ENCODE measurements around the gene CFDP1.

Gene CFDP1

DNA sequence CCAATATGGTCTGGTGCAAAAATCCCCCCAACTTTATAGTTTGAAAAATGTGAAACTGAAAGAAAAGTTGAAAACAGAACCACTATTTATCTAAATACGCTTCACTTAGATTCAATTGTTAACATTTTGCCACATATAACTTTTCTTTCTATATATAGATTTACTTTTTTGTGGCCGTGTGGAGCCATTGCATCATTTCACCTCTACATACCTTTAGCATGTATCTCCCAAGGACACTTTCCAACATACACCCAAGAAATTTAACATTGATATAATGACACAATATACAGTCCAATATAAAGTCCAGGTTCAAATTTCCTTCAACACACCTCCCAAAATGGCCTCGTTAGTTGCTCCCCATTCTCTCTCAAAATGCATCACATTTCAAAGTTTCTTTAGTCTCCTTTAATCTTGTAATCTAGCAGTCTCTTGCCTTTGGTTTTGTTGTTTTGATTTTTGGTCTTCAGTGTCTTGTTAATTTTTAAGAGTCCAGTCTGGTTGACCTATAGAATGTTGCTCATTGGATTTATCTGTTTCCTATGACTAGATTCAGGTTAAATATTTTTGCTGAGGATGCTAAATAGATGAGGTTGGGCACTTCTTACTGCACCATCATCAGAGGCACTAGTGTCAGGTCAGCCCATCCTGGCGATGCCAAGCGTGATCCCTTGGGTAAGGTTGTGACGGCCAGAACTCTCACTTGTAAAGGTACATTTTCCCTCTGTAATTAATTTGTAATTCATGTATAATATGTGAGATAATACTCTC is 117.6 kb downstream of the CFDP1 start:
- Histone ChIP-seq H3K36me3 (ENCODE audit: control insufficient read depth in 5 of 5, insufficient read depth in 5 of 5, low read length in 5 of 5) (peaks cover 0 to 12% (median 4%) of the 10 kb centered on the region in 5 donors), H3K4me1 (ENCODE audit: control insufficient read depth in 5 of 5, insufficient read depth in 5 of 5, low read length in 5 of 5) (peaks cover 0 to 23% (median 16%) of the 10 kb centered on the region in 5 donors), H3K9me3 (ENCODE audit: control insufficient read depth in 5 of 5, low read length in 5 of 5) (no peaks in the 10 kb centered on the region), H3K9ac (ENCODE audit: low read length in 5 of 5) (no peak overlapping the region), H3K27me3 (ENCODE audit: control insufficient read depth in 5 of 5, insufficient read depth in 4 of 5, low read length in 5 of 5) (no peaks in the 10 kb centered on the region), H3K4me3 (ENCODE audit: low read depth in 1 of 5, low read length in 5 of 5) (no peak overlapping the region), H3K27ac (ENCODE audit: low read depth, low read length) (no peak overlapping the region)

DNA sequence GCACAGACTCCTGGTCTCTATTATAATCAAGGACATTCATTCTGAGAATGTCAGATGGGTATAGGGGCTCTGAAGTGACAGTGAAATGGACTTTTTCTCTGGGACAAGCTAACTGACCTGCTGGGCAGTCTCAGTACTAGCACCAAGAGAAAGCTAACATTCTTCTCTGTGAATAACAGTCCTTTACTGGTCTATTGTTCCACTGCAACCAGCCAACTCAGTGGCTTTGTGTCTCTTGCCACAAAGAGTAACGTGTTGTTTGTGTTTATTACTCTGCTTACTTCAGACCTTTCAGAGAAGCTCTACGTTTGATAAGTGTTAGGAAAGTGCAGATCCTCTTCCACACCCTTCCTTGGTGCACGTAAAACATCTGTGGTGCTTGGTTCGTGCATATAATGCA is 120.4 kb downstream of the CFDP1 start:
- H3K9me3 ChIP-seq (ENCODE audit: control insufficient read depth in 5 of 5, low read length in 5 of 5) = no peaks in the 10 kb centered on the region
- H3K9ac ChIP-seq (ENCODE audit: low read length in 5 of 5) = no peak overlapping the region
- H3K4me1 ChIP-seq (ENCODE audit: control insufficient read depth in 5 of 5, insufficient read depth in 5 of 5, low read length in 5 of 5) = peaks cover 0 to 13% (median 6%) of the 10 kb centered on the region in 5 donors
- no peaks in the 10 kb centered on the region for H3K27me3 ChIP-seq (ENCODE audit: control insufficient read depth in 5 of 5, insufficient read depth in 4 of 5, low read length in 5 of 5)
- H3K4me3 ChIP-seq (ENCODE audit: low read depth in 1 of 5, low read length in 5 of 5) = no peak overlapping the region
- H3K36me3 ChIP-seq (ENCODE audit: control insufficient read depth in 5 of 5, insufficient read depth in 5 of 5, low read length in 5 of 5) = peaks cover 0 to 12% (median 4%) of the 10 kb centered on the region in 5 donors
- H3K27ac ChIP-seq (ENCODE audit: low read depth, low read length) = no peak overlapping the region

GRCh38 chr16:75311383-75311938 is 121.8 kb downstream of the CFDP1 start:
- H3K27ac ChIP-seq (ENCODE audit: low read depth, low read length) = no peak overlapping the region
- peaks cover 0 to 12% (median 4%) of the 10 kb centered on the region in 5 donors for H3K36me3 ChIP-seq (ENCODE audit: control insufficient read depth in 5 of 5, insufficient read depth in 5 of 5, low read length in 5 of 5)
- H3K9me3 ChIP-seq (ENCODE audit: control insufficient read depth in 5 of 5, low read length in 5 of 5) = no peaks in the 10 kb centered on the region
- H3K27me3 ChIP-seq (ENCODE audit: control insufficient read depth in 5 of 5, insufficient read depth in 4 of 5, low read length in 5 of 5) = no peaks in the 10 kb centered on the region
- no peak overlapping the region for H3K9ac ChIP-seq (ENCODE audit: low read length in 5 of 5)
- peaks cover 0 to 8% (median 0%) of the 10 kb centered on the region in 5 donors for H3K4me1 ChIP-seq (ENCODE audit: control insufficient read depth in 5 of 5, insufficient read depth in 5 of 5, low read length in 5 of 5)
- H3K4me3 ChIP-seq (ENCODE audit: low read depth in 1 of 5, low read length in 5 of 5) = no peak overlapping the region

DNA sequence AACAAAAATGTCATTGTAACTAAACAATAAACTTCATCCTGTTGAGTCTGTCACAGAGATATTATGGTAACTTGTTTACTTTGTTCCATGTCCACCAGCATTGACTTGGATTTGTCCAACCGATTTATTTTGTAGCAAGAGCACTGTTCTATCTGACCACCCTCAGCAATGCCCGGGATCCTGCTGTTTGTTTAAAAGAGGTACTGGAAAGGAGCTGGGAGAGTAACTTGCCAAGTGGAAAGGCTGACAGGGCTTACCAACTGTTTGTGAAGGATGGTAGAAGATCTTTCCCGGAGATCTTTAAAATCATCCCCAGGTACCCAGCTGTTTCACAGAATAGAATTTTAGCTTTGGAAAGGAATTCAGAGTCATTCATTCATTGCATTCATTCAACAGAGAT is 122.8 kb downstream of the CFDP1 start:
- H3K9me3 ChIP-seq (ENCODE audit: control insufficient read depth in 5 of 5, low read length in 5 of 5) = no peaks in the 10 kb centered on the region
- H3K36me3 ChIP-seq (ENCODE audit: control insufficient read depth in 5 of 5, insufficient read depth in 5 of 5, low read length in 5 of 5) = peaks cover 0 to 12% (median 4%) of the 10 kb centered on the region in 5 donors
- H3K4me1 ChIP-seq (ENCODE audit: control insufficient read depth in 5 of 5, insufficient read depth in 5 of 5, low read length in 5 of 5) = peaks cover 0 to 17% (median 8%) of the 10 kb centered on the region in 5 donors
- no peaks in the 10 kb centered on the region for H3K27me3 ChIP-seq (ENCODE audit: control insufficient read depth in 5 of 5, insufficient read depth in 4 of 5, low read length in 5 of 5)
- no peak overlapping the region for H3K27ac ChIP-seq (ENCODE audit: low read depth, low read length)
- H3K9ac ChIP-seq (ENCODE audit: low read length in 5 of 5) = no peak overlapping the region
- no peak overlapping the region for H3K4me3 ChIP-seq (ENCODE audit: low read depth in 1 of 5, low read length in 5 of 5)

DNA sequence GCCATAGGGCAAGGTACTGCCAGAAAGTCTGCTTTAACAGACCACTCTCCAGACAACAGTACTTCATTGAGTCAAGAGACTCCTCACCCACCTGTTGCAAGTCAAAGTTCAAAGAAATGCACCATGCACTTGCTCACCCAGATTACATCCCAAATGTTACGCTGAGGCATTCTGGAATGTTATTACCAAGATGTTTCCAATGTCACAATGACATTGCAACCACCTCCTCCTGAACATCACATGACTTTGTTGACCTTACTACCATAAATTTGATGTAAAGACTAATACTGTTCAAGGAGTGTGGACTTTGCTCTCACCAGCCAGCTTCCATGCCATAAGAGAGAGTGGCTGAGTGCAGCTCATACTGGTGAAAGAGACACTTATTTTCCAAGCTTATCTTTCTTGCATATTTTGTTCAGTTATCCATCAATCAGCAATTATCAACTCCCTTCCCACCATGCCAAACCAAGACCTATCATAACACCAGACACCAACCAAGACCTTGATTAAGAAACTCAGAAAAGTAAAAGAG is 123.3 kb downstream of the CFDP1 start:
- H3K27me3 ChIP-seq (ENCODE audit: control insufficient read depth in 5 of 5, insufficient read depth in 4 of 5, low read length in 5 of 5) = no peaks in the 10 kb centered on the region
- H3K36me3 ChIP-seq (ENCODE audit: control insufficient read depth in 5 of 5, insufficient read depth in 5 of 5, low read length in 5 of 5) = peaks cover 0 to 12% (median 4%) of the 10 kb centered on the region in 5 donors
- H3K9me3 ChIP-seq (ENCODE audit: control insufficient read depth in 5 of 5, low read length in 5 of 5) = no peaks in the 10 kb centered on the region
- no peak overlapping the region for H3K9ac ChIP-seq (ENCODE audit: low read length in 5 of 5)
- H3K27ac ChIP-seq (ENCODE audit: low read depth, low read length) = no peak overlapping the region
- no peak overlapping the region for H3K4me3 ChIP-seq (ENCODE audit: low read depth in 1 of 5, low read length in 5 of 5)
- peaks cover 4 to 23% (median 14%) of the 10 kb centered on the region in 5 donors for H3K4me1 ChIP-seq (ENCODE audit: control insufficient read depth in 5 of 5, insufficient read depth in 5 of 5, low read length in 5 of 5)

DNA sequence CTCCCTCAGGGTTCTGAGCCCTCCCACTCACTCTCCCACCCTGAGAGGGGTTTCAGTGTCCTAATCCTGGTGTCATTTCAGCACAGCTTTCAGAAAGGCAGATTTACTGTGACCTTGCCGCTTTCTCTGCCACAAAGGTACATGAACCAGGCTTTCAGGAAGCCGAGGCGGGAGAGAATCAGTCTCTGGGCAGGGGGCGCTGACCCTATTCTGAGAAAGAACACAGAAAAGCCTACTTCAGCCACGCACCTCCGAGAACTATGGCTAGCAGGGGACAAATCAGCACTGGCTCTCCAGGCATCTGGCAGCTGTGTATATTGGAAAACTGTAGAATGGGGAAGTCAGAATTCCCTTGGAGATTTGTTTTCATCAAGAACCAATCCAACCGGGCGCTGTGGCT is 124.1 kb downstream of the CFDP1 start:
- no peak overlapping the region for H3K27ac ChIP-seq (ENCODE audit: low read depth, low read length)
- no peak overlapping the region for H3K9ac ChIP-seq (ENCODE audit: low read length in 5 of 5)
- no peaks in the 10 kb centered on the region for H3K27me3 ChIP-seq (ENCODE audit: control insufficient read depth in 5 of 5, insufficient read depth in 4 of 5, low read length in 5 of 5)
- peaks cover 0 to 10% (median 4%) of the 10 kb centered on the region in 5 donors for H3K36me3 ChIP-seq (ENCODE audit: control insufficient read depth in 5 of 5, insufficient read depth in 5 of 5, low read length in 5 of 5)
- H3K9me3 ChIP-seq (ENCODE audit: control insufficient read depth in 5 of 5, low read length in 5 of 5) = no peaks in the 10 kb centered on the region
- no peak overlapping the region for H3K4me3 ChIP-seq (ENCODE audit: low read depth in 1 of 5, low read length in 5 of 5)
- H3K4me1 ChIP-seq (ENCODE audit: control insufficient read depth in 5 of 5, insufficient read depth in 5 of 5, low read length in 5 of 5) = peaks cover 4 to 30% (median 21%) of the 10 kb centered on the region in 5 donors

DNA sequence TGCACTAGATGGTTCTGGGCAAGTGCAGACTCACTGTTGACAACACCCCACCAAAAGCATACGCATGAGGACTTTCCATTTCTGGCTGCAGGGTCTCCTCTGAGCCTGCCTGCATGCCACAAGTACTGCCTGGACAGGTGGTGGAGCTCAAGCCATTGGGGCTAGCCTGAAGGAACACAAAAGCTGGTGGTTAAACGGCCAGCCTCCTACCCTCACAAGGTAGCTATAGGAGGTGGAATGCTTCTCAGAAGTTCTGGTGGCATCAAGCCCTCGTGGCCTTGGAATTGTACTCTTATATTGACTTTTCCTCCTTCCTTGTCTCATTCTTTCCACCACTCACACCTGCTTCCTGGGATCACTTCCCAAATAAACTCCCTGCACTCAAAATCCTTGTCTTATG is 125.3 kb downstream of the CFDP1 start:
- peaks cover 0 to 7% (median 3%) of the 10 kb centered on the region in 5 donors for H3K36me3 ChIP-seq (ENCODE audit: control insufficient read depth in 5 of 5, insufficient read depth in 5 of 5, low read length in 5 of 5)
- H3K9ac ChIP-seq (ENCODE audit: low read length in 5 of 5) = no peak overlapping the region
- H3K27ac ChIP-seq (ENCODE audit: low read depth, low read length) = no peak overlapping the region
- no peaks in the 10 kb centered on the region for H3K27me3 ChIP-seq (ENCODE audit: control insufficient read depth in 5 of 5, insufficient read depth in 4 of 5, low read length in 5 of 5)
- peaks cover 4 to 30% (median 21%) of the 10 kb centered on the region in 5 donors for H3K4me1 ChIP-seq (ENCODE audit: control insufficient read depth in 5 of 5, insufficient read depth in 5 of 5, low read length in 5 of 5)
- H3K4me3 ChIP-seq (ENCODE audit: low read depth in 1 of 5, low read length in 5 of 5) = no peak overlapping the region
- H3K9me3 ChIP-seq (ENCODE audit: control insufficient read depth in 5 of 5, low read length in 5 of 5) = no peaks in the 10 kb centered on the region

- H3K9ac ChIP-seq (ENCODE audit: low read length in 5 of 5) = no peak overlapping the region
- H3K9me3 ChIP-seq (ENCODE audit: control insufficient read depth in 5 of 5, low read length in 5 of 5) = no peaks in the 10 kb centered on the region
- H3K4me3 ChIP-seq (ENCODE audit: low read depth in 1 of 5, low read length in 5 of 5) = no peak overlapping the region
- peaks cover 0 to 7% (median 3%) of the 10 kb centered on the region in 5 donors for H3K36me3 ChIP-seq (ENCODE audit: control insufficient read depth in 5 of 5, insufficient read depth in 5 of 5, low read length in 5 of 5)
- no peak overlapping the region for H3K27ac ChIP-seq (ENCODE audit: low read depth, low read length)
- H3K27me3 ChIP-seq (ENCODE audit: control insufficient read depth in 5 of 5, insufficient read depth in 4 of 5, low read length in 5 of 5) = no peaks in the 10 kb centered on the region
- peaks cover 4 to 30% (median 21%) of the 10 kb centered on the region in 5 donors for H3K4me1 ChIP-seq (ENCODE audit: control insufficient read depth in 5 of 5, insufficient read depth in 5 of 5, low read length in 5 of 5)
Measured at GRCh38 chr16:75307506-75307905, 125.8 kb downstream of the CFDP1 start.

DNA sequence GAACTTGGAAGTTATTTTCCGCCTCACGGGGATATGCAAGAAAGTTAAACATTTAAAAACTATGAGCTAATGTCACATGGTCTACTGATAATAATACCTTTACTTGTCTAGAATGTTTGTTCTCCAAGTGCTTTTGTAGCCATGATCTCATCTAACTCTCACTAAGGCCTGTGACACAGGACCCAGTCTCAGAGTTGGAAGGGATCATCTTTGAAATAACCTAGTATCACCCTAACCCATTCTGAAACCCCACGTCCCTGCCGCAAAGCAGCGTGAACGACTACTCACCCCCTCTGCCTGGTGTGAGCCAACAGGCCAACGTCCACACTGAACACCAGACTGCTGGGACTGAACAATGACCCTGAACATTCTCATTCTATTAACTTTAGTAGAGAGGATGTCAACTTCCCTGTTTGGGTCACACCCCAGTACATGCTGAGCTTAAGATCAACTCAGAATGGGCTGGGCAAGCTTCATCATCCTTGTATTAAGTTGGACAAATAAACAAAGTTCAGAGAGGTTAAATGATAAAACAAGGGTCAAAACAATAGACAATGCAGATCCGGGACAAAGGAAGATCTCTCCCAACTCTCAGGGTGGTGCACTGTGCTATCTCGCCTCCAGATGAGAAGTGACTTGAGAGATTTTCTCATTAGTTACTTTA is 127.1 kb downstream of the CFDP1 start:
- H3K9me3 ChIP-seq (ENCODE audit: control insufficient read depth in 5 of 5, low read length in 5 of 5) = no peaks in the 10 kb centered on the region
- H3K36me3 ChIP-seq (ENCODE audit: control insufficient read depth in 5 of 5, insufficient read depth in 5 of 5, low read length in 5 of 5) = peaks cover 0 to 20% (median 13%) of the 10 kb centered on the region in 5 donors
- H3K4me3 ChIP-seq (ENCODE audit: low read depth in 1 of 5, low read length in 5 of 5) = no peak overlapping the region
- peak overlapping the region; percentile 95 for H3K27ac ChIP-seq (ENCODE audit: low read depth, low read length)
- peaks cover 4 to 27% (median 21%) of the 10 kb centered on the region in 5 donors for H3K4me1 ChIP-seq (ENCODE audit: control insufficient read depth in 5 of 5, insufficient read depth in 5 of 5, low read length in 5 of 5)
- H3K9ac ChIP-seq (ENCODE audit: low read length in 5 of 5) = peak overlapping the region in 3 of 5 donors; percentile 34 to 45 (median 38)
- no peaks in the 10 kb centered on the region for H3K27me3 ChIP-seq (ENCODE audit: control insufficient read depth in 5 of 5, insufficient read depth in 4 of 5, low read length in 5 of 5)

All from subcutaneous abdominal adipose tissue (tissue), 5 donors.